ENCODE results near the gene LAMTOR2. TPM values are rescaled to one million over a fixed set of nuclear protein-coding genes. Genes with fewer than 3 reads are reported as not detected.

Gene LAMTOR2
- total RNA-seq, 1 experiment from 2014 or later: 50.6 TPM

DNA sequence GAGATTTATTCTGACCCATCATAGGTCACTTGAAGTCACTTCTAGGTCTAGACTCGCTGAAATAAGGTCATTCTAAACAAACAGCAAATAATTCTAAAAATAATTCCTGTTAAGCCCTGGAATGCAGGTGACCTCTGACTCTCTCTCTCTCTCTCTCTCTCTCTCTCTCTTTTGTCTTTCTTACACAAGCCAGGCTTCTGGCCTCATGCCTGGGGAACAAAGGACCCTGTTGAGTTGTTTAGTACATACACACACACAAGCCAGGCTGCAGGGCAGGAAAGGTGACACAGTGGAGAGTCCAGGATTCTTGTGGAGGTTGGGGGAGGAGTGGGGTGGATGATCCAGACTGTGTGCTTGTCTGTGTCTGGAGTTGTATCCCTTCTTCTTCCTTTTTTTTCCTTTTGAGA, 31.7 kb downstream of the LAMTOR2 start:
- WGBS (ENCODE audit: extremely low coverage, insufficient read length, low lambda C conversion rate): no CpG with 5 or more reads among the region's 1 CpG

More for the DNA sequence above, 31.7 kb downstream of the LAMTOR2 start:
- peaks cover 7% of the 10 kb centered on the region for H3K4me1 ChIP-seq (ENCODE audit: insufficient read depth, low read length)
- H2BK120ac ChIP-seq (ENCODE audit: low read depth, low read length, poor library complexity, severe bottlenecking): no peak overlapping the region
- peaks cover 5% of the 10 kb centered on the region for H3K23me2 ChIP-seq (ENCODE audit: insufficient read length, low read depth, low read length, poor library complexity, severe bottlenecking)
- Mint-ChIP-seq H3K36me3 (ENCODE audit: insufficient read depth in 1 of 3, low read depth in 3 of 3) (peaks cover 2 to 10% (median 8%) of the 10 kb centered on the region in 3 experiments; a peak in 3 of 7 replicates), H3K4me1 (peaks cover 44 to 58% of the 10 kb centered on the region in 2 experiments), H3K27ac (peak overlapping the region in 1 of 3 experiments; percentile 83; a peak in 3 of 7 replicates), H3K9me3 (no peaks in the 10 kb centered on the region; a peak in 1 of 5 replicates), H3K4me3 (peak overlapping the region in 1 of 2 experiments; percentile 96; a peak in 2 of 5 replicates), H3K27me3 (ENCODE audit: low read depth) (no peaks in the 10 kb centered on the region)
- H3K23ac ChIP-seq (ENCODE audit: insufficient read length, low read depth, low read length): no peak overlapping the region
- no peak overlapping the region for H3K27ac ChIP-seq (ENCODE audit: insufficient read length, low read depth, low read length)
- H3K27me3 ChIP-seq (ENCODE audit: insufficient read depth, low read length): no peaks in the 10 kb centered on the region
- no peak overlapping the region for H3K4ac ChIP-seq (ENCODE audit: low read depth, low read length)
- no peak overlapping the region for H4K91ac ChIP-seq (ENCODE audit: insufficient read length, low read depth, low read length)
- no peak overlapping the region for H2AFZ ChIP-seq (ENCODE audit: low read length)
- H3T11ph ChIP-seq (ENCODE audit: low read length): no peak overlapping the region
- no peaks in the 10 kb centered on the region for H4K20me1 ChIP-seq (ENCODE audit: control insufficient read depth, insufficient read depth, insufficient read length)
- no peaks in the 10 kb centered on the region for H3K79me1 ChIP-seq (ENCODE audit: insufficient read depth, low read depth, low read length, poor library complexity, severe bottlenecking)
- H3K79me2 ChIP-seq (ENCODE audit: insufficient read depth, low read length): no peaks in the 10 kb centered on the region; the same call in 1 of the 2 replicates
- H3K14ac ChIP-seq (ENCODE audit: insufficient read depth, low read length): no peak overlapping the region
- no peak overlapping the region for H3K18ac ChIP-seq (ENCODE audit: insufficient read length, low read depth, low read length)
- no peak overlapping the region for H2BK5ac ChIP-seq (ENCODE audit: insufficient read length, low read length)
- no peak for TF ChIP-seq CTCF (conservative IDR thresholded peaks at IDR 0.05)
- H2BK12ac ChIP-seq (ENCODE audit: insufficient read length, low read depth, low read length): no peak overlapping the region
- H4K8ac ChIP-seq (replicated peaks; ENCODE audit: insufficient read length, low read depth, low read length): no peak overlapping the region
- no peak overlapping the region for H4K5ac ChIP-seq (ENCODE audit: insufficient read length, low read depth, low read length)
- no peak overlapping the region for H2AK5ac ChIP-seq (ENCODE audit: insufficient read length, low read length)
- H3K56ac ChIP-seq (ENCODE audit: insufficient read length, low read depth, low read length): no peak overlapping the region
- H3K9me3 ChIP-seq (ENCODE audit: control insufficient read depth, low read depth, low read length): no peaks in the 10 kb centered on the region
- H2BK20ac ChIP-seq (ENCODE audit: low read depth, low read length, poor library complexity, severe bottlenecking): no peak overlapping the region
- H3K9ac ChIP-seq (ENCODE audit: extremely low read depth, insufficient read length, low read length): no peak overlapping the region
- DNase-seq: no peak
- H2BK15ac ChIP-seq (ENCODE audit: low read depth, low read length): no peak overlapping the region
- no peak overlapping the region for H3K4me2 ChIP-seq (ENCODE audit: insufficient read depth, insufficient read length, low read length)

All from H9 (cell line).